Fibroblast of mammary gland (primary cell): ENCODE results near the gene SSU72.
"Not testable (repeated sequence)": the region's sequence is repeated elsewhere in the genome, so short reads cannot be mapped to it uniquely, and the experiment has no call there.

Source experiments
- DNase-seq: peaks from one replicate; pipeline ENCODE4 v3.0.0-alpha.2; 2010; ENCODE audit warnings: low read depth
- H3K4me3 ChIP-seq: 2 replicates; pipeline ENCODE4 v1.5.1; 2011; ENCODE audit warnings: low read depth, mild to moderate bottlenecking, low read length, moderate library complexity; ENCODE audit not compliant: control insufficient read depth
- TF ChIP-seq, protein P1 (sequence below): conservative IDR thresholded peaks from 2 replicates; pipeline ENCODE4 v1.5.1; 2011; ENCODE audit warnings: low read depth, low read length, inconsistent platforms; ENCODE audit not compliant: control insufficient read depth, insufficient read depth

SSU72 gene

DNA sequence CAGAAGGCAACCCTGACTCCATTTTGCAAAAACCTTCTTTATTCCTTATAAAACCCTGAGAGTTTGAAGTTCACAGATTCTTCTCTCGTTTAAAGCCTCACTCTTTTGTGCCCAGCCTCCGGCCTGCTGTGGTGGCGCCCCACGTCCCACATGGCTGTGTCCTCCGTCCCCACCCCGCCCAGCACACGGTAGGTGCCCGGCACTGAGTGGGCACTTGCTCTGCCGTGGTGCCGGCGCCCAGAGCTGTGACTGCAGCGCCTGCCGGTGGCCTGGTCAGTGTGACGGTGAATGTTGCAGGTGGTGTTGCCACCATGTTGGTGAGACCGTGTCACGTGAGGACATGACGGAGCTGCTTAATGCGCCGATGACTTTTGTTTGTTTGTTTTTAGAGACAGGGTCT lies 53.3 kb downstream of the SSU72 start:
- H3K4me3 ChIP-seq, result no peak overlapping the region
- no peak for DNase-seq
- TF ChIP-seq, protein P1, sequence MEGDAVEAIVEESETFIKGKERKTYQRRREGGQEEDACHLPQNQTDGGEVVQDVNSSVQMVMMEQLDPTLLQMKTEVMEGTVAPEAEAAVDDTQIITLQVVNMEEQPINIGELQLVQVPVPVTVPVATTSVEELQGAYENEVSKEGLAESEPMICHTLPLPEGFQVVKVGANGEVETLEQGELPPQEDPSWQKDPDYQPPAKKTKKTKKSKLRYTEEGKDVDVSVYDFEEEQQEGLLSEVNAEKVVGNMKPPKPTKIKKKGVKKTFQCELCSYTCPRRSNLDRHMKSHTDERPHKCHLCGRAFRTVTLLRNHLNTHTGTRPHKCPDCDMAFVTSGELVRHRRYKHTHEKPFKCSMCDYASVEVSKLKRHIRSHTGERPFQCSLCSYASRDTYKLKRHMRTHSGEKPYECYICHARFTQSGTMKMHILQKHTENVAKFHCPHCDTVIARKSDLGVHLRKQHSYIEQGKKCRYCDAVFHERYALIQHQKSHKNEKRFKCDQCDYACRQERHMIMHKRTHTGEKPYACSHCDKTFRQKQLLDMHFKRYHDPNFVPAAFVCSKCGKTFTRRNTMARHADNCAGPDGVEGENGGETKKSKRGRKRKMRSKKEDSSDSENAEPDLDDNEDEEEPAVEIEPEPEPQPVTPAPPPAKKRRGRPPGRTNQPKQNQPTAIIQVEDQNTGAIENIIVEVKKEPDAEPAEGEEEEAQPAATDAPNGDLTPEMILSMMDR, result no peak

DNA sequence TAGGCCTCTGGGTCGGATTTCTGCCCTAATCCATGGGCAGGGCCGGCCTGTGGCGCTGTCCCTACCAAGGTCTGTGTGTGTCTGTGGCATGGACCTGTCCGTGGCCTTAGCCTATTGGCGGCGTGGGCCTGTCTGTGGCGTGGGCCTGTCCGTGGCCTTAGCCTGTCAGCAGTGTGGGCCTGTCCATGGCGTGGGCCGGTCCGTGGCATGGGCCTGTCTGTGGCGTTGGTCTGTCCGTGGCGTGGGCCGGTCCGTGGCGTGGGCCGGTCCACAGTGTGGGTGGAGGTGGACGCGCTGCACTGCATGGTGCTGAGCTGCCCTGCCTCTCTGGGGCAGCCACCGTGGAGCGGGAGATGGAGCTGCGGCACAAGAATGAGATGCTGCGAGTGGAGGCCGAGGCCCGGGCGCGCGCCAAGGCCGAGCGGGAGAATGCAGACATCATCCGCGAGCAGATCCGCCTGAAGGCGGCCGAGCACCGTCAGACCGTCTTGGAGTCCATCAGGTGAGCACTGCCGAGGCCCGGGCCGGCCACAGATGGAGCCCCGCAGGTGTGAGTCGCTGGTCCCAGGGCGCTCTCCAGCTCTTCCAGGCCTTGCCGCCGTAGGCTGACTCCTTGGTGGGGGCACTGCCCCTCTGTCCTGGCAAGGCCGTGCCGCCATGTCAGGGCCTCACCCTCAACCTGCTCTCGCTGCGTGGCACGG lies 54.7 kb downstream of the SSU72 start:
- not testable (repeated sequence) for DNase-seq, H3K4me3 ChIP-seq

DNA sequence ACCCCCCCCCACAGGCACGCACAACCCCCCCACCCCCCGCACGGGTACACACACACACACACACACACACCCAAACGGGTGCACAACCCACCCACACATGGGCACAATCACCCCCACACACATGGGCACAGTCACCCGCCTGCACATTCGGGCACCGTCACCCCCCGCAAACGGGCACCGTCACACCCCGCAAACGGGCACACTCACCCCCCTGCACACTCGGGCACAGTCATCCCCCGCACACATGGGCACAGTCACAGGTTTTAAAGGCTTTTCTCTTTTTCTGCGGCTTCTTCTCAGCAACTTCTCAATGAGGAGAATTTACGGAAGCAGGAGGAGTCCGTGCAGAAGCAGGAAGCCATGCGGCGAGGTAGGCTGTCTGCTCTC lies 56.0 kb downstream of the SSU72 start:
- not testable (repeated sequence) for DNase-seq

DNA sequence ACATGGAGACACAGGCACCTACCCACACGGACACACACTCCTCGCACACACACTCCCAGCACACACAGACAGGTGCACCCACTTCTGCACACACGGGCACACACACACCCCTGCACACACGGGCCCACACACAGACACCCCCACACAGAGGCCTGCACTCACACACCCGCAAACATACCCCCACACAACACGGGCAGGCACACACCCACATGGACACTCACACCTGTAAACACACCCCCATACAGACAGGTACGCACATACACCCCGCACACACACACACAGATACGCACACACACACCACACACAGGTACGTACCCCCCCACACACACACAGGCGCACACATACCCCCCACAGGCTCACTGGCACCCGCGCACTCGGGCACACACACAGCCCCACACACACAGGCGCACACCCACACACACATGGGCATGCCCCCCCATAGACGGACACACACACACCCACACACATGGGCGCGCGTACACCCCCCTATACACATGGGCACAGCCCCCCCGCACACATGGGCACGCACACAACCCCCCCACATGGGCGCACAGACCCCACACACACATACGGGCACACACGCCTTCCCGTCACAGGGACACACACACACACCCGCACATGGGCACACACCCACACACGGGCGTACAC lies 56.6 kb downstream of the SSU72 start:
- H3K4me3 ChIP-seq, result no peak overlapping the region
- DNase-seq, result no peak
- TF ChIP-seq, protein P1, result no peak

More for the DNA sequence above, 56.0 kb downstream of the SSU72 start:
- not testable (repeated sequence) for H3K4me3 ChIP-seq

DNA sequence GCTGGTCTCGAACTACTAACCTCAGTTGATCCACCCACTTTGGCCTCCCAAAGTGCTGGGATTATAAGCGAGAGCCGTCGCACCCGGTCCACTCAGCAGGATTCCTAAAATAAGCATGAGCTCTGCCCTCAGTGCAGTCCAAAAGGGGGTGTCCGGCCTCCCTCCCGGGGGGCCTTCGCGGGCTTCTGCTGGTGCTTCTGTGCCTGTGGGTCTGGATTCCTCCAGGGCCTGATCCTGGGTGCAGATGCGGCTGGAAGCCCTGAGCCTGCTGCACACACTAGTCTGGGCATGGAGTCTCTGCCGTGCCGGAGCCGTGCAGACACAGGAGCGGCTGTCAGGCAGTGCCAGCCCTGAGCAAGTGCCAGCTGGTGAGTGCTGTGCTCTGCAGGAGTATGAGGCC lies 57.7 kb downstream of the SSU72 start:
- H3K4me3 ChIP-seq, DNase-seq: not testable (repeated sequence)

DNA sequence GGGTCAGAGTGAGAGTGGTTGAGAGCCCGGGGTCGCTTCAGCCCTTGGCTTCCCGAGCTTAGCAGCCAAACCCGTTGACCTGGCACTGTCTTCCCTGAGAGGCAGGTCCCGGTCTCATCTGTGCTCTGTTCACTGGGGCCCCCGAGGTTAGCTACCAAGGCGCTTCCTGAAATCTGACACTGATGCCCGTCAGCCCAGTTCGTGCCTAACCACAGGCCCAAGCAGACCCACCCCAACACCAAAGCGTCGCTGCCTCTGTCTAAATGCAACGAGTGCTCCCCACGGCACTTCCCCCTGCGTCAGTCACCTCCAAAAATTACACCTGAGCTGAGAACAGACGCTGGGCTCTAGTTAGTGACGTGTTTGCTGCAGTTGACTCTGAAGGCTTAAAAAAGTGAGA lies 60.3 kb downstream of the SSU72 start:
- not testable (repeated sequence) for H3K4me3 ChIP-seq, DNase-seq

DNA sequence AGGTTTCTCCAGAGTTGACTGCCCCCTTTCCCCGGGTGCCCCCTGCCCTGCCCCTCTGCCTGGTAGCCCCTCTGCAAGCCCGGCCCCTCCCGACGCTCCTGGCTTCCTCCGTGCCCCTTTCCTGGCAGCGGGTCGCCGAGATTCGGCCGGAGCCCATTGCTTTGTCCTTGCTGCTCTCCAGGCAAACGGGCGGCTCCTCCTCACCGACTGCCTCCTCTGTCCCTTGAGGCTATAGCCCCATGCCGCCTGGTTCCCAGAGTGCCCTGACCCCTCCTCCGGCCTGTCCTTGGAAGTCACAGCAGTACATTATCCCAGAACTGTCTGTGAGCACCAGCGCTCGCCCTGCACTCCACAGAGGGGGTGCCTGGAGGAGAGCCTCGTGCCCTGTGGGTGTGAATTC lies 61.0 kb downstream of the SSU72 start:
- peak overlapping the region; percentile 31 for H3K4me3 ChIP-seq
- not testable (repeated sequence) for DNase-seq

DNA sequence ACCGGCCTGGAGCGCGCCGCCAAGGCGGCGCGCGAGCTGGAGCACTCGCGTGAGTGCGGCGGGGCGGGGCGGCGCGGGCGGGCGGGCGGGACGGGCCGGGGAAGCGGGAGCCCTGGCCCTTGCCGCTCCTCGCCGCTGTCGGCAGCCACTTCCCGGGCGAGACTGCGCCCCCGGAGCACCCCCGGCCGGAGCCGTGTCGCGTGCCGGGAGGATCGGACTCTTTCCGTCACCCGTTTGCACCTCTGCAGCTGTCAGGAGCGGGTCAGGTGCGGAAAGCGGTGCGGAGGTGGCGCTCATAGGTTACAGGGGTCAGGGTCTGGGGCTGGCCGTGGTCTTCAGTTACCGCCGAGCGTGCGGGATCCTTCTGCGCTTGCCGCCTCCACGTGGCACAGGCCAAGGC lies 62.2 kb downstream of the SSU72 start:
- peak overlapping the region; percentile 48 for H3K4me3 ChIP-seq
- DNase-seq, result not testable (repeated sequence)

DNA sequence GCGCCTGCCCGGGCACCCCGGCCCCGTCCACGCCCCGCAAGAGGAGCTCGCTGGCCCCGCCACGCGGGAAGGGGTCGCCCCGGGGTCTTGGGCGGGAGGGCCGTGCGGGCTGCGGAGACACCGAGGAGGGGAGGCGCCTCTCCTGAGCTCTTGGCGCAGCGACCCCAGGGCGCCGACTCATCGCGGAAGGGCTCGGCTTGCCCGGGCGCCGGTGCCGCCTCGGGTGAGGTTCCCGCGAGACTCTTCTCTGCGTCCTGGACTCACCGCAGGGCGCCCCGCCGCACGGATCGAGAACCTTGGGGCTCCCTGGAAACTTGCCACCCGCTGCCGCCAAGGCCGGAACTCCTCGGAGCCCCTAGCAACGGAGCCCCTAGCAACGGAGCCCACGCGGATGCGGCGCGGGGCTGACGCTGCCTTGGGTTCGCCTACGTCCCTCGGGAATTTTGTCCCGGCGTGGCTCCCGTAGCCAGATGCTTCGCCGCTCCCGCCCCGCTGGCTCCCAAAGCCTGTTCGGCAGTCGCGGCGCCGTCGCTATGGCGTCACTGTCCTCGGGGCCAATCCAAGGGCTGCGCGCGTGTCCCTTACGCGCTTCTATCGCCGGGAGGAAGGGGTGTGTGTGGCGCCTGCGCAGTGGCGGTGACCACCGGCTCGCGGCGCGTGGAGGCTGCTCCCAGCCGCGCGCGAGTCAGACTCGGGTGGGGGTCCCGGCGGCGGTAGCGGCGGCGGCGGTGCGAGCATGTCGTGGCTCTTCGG lies 63.0 kb downstream of the SSU72 start, which contains the start of gene ATAD3A:
Gene ATAD3A (plus strand): TSS at position 630 of the 753 bp plus-strand sequence. CDS start 107 bp downstream, at position 737.
- peak; percentile 97 for DNase-seq
- TF ChIP-seq, protein P1, result no peak
- peak within 1 kb of the TSS; percentile 84 for H3K4me3 ChIP-seq
